GM18498 (cell line): ENCODE results near the gene AQP10.
"Not testable (repeated sequence)": the region's sequence is repeated elsewhere in the genome, so short reads cannot be mapped to it uniquely, and the experiment has no call there.

Experiments
- ATAC-seq: cut with Tn5 transposase; IDR thresholded peaks from one replicate; pipeline ENCODE4 v1.9.1; 2021; ENCODE audit warnings: mild to moderate bottlenecking, moderate library complexity; ENCODE audit not compliant: unreplicated experiment

The AQP10 gene

DNA sequence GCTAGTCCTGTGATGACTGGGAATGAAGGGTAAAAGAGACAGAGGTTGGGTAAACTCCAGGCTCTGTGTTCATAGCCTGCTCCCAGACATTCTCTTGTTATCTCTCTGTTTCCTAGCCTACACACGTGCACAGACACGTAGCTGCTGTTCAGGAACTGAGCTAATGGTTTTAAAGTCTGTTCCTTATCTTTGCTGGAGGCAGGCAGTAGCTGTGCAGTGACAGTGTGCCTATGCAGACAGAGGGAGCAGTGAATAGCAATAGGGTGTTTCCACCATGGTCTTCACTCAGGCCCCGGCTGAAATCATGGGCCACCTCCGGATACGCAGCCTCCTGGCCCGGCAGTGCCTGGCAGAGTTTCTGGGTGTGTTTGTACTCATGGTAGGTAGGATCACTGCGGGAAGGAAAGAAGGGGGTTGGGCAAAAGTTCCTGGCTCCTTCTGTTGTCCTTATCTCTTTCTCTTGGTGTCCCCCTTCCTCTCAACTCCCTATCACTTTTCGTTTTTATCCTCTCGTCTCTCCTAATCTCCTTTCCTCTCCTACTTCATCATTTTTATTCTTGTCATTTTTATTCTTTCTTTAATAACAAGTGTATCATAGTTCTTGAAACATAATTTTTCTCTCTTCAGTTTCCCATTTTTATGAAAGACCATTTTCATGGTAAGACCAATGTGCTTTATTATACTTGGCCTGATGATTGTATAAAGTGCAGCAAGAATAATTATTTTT lies at the start of gene AQP10:
AQP10 (plus strand) TSS at position 212 of the 727 bp plus-strand sequence; CDS start at position 275, 63 bp downstream.
- ATAC-seq = no peak

DNA sequence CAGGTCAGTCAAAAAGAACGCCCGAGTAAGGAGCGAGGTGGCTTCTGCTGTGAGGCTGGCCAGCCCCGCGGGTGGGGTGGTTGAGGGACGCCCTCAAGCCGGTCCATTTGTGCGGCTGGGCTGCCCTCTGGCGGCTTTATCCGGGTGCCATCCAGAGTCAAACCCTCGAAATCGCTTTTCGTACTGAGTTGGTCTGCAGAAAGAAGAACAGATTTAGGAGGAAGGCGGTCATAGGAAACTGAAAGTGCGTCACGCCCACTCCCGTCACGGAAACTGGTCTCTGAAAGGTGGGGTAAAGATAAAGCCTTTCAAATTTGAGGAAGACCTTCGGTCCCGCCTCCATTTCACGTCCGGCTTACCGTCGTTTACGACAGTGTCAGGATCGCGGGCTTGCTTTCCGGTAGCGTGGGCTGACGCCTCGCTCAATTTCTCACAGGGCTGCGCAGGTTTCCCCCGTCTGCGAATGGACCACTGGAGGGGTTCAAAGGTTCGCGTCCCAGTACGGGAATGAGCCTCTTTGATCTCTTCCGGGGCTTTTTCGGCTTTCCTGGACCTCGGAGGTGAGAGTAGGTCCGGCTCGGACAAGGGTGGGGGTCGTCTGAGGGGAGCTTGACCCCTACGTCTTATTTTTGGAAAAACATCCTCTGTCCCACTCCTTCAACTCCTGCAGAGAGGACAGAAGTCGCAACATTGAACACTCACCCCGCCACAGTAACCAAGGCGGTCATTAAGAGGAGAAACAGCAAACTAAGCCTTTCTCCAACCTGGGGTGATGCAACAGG lies 48.5 kb upstream of the AQP10 start, which contains the start of gene HAX1:
HAX1 (plus strand) TSS at position 413 of the 782 bp plus-strand sequence; CDS start at position 508, 95 bp downstream.
- ATAC-seq = peak; percentile 91

GRCh38 chr1:154272999-154273563 lies 47.8 kb upstream of the AQP10 start:
- ATAC-seq = no peak

- no peak for ATAC-seq
Measured at GRCh38 chr1:154276797-154277196, 44.1 kb upstream of the AQP10 start.

DNA sequence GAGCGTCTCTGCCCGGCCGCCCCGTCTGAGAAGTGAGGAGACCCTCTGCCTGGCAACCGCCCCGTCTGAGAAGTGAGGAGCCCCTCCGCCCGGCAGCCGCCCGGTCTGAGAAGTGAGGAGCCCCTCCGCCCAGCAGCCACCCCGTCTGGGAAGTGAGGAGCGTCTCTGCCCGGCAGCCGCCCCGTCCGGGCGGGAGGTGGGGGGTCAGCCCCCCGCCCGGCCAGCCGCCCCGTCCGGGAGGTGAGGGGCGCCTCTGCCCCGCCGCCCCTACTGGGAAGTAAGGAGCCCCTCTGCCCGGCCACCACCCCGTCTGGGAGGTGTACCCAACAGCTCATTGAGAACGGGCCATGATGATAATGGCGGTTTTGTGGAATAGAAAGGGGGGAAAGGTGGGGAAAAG lies 33.3 kb upstream of the AQP10 start:
- not testable (repeated sequence) for ATAC-seq

DNA sequence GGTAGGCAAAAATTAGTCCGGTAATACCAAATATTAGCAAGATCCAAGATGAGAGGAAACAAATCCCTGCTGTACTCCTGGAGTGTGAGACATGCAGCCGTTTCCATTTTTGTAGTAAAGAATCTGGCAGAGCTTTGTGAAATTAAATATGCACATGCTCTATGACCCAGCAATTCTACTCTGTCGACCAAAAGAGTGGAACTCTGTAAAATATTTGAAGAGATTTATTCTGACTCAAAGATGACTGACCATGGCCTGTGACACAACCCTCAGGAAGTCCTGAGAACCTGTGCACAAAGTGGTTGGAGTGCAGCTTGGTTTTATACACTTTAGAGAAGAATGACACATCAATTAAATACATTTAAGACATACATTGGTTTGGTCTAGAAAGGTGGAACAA lies 32.2 kb upstream of the AQP10 start:
- no peak for ATAC-seq

GRCh38 chr1:154290921-154291320 lies 30.0 kb upstream of the AQP10 start:
- ATAC-seq = no peak

- no peak for ATAC-seq
Measured at GRCh38 chr1:154295408-154296235, 25.3 kb upstream of the AQP10 start.

- no peak for ATAC-seq
Measured at GRCh38 chr1:154301582-154301981, 19.3 kb upstream of the AQP10 start.

DNA sequence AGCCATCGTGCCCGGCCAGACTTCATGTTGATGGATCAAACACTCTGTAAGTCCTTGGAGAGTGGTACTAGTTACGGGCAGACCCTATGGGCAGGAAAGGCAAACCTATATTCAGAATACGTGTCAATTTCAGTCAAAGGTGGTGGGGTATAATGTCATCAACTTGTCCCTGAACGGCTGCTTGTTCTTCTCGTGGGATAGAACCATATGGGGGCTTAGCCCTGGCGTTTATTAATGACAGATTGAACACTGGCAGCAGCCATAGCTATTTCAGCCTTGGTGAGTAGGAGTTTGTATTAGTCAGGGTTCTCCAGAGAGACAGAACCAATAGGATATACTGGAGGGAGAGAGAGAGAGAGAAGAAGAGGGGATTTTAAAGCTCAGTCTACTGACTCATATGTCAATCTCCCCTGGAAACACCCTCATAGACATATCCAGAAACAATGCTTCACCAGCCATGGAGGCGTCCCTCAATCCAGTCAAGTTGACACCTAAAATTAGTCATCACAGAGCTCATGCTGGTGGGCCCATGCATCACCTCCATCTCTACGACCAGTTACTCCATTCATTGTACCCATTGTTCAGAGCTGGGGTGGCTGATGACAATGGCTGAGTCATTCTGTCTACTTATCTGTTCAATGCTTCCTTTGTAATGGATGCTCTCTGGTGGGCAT lies 16.1 kb upstream of the AQP10 start:
- no peak for ATAC-seq

DNA sequence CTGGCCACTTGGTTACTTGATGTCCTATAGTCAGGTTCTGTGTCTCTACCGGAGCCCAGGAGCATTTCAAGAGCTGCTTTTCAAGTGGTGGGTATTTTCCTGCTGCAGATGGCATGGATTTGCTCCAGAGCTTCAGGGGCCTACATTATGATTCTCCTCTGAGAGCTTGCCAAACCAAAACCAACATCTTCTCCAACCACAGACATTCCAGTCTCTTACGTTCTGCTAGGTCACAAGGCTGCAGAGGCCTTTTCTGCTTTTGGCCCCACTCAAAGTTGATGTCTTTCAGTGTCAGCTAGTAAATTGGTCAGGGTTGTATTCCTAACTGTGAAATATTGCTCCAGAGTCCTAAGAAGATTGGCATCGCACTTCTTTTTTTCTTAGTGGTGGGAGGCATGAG lies 14.7 kb upstream of the AQP10 start:
- no peak for ATAC-seq

DNA sequence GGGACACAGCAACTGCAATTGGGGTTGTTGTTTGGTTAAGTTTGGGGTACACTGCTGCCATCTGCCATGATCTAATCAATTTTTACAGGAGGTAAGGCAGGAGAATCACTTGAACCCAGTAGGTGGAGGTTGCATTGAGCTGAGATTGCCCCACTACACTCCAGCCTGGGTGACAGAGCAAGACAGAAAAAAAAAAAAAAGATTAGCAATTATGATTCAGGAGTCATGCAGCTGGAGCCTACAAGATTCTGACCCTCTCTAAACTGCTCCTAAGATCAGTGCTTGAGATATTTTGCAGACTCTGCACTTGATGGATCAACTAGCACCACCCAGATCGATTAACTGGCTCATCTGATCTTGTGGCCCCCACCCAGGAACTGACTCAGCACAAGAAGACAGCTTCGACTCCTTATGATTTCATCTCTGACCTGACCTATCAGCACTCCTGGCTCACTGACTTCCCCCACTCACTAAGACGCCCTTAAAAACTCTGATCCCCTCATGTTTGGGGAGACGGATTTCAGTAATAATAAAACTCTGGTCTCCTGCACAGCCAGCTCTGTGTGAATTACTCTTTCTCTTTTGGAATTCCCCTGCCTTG lies 13.1 kb upstream of the AQP10 start:
- not testable (repeated sequence) for ATAC-seq

- ATAC-seq = not testable (repeated sequence)
Measured at GRCh38 chr1:154309136-154309535, 11.8 kb upstream of the AQP10 start.

GRCh38 chr1:154312229-154313065 lies 8.4 kb upstream of the AQP10 start:
- ATAC-seq = not testable (repeated sequence)

DNA sequence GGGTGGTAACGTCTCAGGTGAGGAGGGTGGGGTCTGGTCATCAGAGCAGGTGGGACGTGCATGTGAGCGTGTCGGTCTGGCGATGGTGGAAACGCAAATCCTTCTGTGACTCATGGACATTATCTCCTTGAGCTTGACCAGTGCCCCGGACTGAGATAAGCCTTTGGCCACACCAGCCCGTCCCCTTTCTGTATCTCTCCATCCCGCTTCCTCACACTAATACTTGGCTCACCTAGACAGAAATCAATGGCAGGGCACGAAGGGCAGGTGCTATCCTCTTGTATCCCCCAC lies 7.9 kb upstream of the AQP10 start:
- no peak for ATAC-seq

DNA sequence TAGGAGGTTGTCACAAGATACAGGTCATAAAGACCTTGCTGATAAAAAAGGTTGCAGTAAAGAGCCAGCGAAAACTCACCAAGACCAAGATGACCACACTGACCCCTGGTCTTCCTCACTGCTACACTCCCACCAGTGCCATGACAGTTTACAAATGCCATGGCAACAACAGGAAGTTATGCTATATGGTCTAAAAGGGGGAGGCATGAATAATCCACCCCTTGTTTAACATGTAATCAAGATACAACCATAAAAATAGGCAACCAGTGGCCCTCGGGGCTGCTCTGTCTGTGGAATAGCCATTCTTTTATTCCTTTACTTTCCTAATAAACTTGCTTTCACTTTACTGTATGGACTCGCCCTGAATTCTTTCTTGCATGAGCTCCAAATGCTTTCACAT lies 6.7 kb upstream of the AQP10 start:
- not testable (repeated sequence) for ATAC-seq

GRCh38 chr1:154316704-154317103 lies 4.2 kb upstream of the AQP10 start:
- ATAC-seq = no peak

- no peak for ATAC-seq
Measured at GRCh38 chr1:154318386-154318785, 2.5 kb upstream of the AQP10 start.

DNA sequence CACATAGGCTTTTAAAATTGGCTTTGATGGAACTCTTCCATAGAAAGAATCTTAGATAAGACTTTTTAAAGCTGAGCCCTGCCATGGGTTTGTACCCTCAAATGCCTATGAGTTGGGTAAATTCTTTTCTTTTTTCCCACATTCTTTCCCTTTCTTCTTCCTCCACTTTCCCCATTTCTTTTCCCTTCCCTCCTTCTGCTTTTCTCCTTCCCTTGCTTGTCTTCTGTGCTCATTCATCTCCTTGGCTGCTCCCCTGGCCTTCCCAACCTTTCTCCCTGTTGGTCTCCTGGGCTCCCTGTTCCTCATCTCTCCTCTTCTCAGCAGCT lies 679 bp downstream of the AQP10 start:
- not testable (repeated sequence) for ATAC-seq
